CD4-positive, alpha-beta T cell (primary cell): ENCODE data around the gene LAX1. TPM values are rescaled to one million over a fixed set of nuclear protein-coding genes. Genes with fewer than 3 reads are reported as not detected.

Source experiments
- ATAC-seq: fragments of 200-7000 bp; cut with Tn5 transposase; one replicate; pipeline ENCODE4 v1.10.0; 2022; ENCODE audit warnings: mild to moderate bottlenecking; ENCODE audit not compliant: poor library complexity
- CTCF ChIA-PET: fragments of 350-600 bp; sonication (Branson Sonifier 250); formaldehyde crosslinking; loops from one replicate; lab custom pipeline; 2021; ENCODE audit warnings: antibody characterized with exemption, inconsistent platforms; lab: Charles Lee
- POLR2A ChIA-PET: fragments of 350-600 bp; sonication (Branson Sonifier 250); formaldehyde crosslinking; loops from one replicate; lab custom pipeline; 2021; ENCODE audit warnings: antibody characterized with exemption, inconsistent platforms; lab: Charles Lee
- DNase-seq, 14 experiments: peaks; one replicate each; pipeline ENCODE4 v3.0.0-alpha.2; 2013 to 2020; ENCODE audit warnings: mixed read lengths in 2 of 14
- H3K27ac ChIP-seq, 2 donors: one replicate each; pipeline versions ENCODE4 v1.5.1 to v1.7.0; 2013; ENCODE audit warnings: low read length in 2 of 2, low read depth in 1 of 2, mild to moderate bottlenecking in 1 of 2
- H3K27me3 ChIP-seq, 2 experiments: 1 replicate in 1 of 2; 2 replicates in 1 of 2; pipeline versions ENCODE4 v1.6.1 to v1.7.0; 2013; ENCODE audit warnings: low read length in 2 of 2, control low read depth in 1 of 2, mild to moderate bottlenecking in 1 of 2, moderate library complexity in 1 of 2; ENCODE audit not compliant: insufficient read depth in 2 of 2, control insufficient read depth in 1 of 2
- H3K36me3 ChIP-seq: one replicate; pipeline ENCODE4 v1.6.1; 2013; ENCODE audit warnings: low read length, control low read depth; ENCODE audit not compliant: insufficient read depth
- H3K4me1 ChIP-seq: one replicate; pipeline ENCODE4 v1.6.1; 2013; ENCODE audit warnings: low read length, control low read depth; ENCODE audit not compliant: insufficient read depth
- H3K4me3 ChIP-seq: one replicate; pipeline ENCODE4 v1.5.1; 2013; ENCODE audit warnings: mild to moderate bottlenecking, low read length, moderate library complexity
- H3K9me3 ChIP-seq, 2 experiments: 1 replicate in 1 of 2; 2 replicates in 1 of 2; pipeline versions ENCODE4 v1.6.1 to v1.7.0; 2013; ENCODE audit warnings: low read length in 2 of 2, mild to moderate bottlenecking in 2 of 2, control low read depth in 1 of 2, moderate library complexity in 1 of 2; ENCODE audit not compliant: control insufficient read depth in 1 of 2, insufficient read depth in 1 of 2
- H3K27ac Mint-ChIP-seq: one replicate; pipeline ENCODE4 v1.8.0; 2020; ENCODE audit warnings: mixed read lengths
- H3K27me3 Mint-ChIP-seq: one replicate; pipeline ENCODE4 v1.8.0; 2021; ENCODE audit warnings: mixed read lengths
- H3K36me3 Mint-ChIP-seq: one replicate; pipeline ENCODE4 v1.8.0; 2021; ENCODE audit warnings: low read depth, mixed read lengths
- H3K4me1 Mint-ChIP-seq: one replicate; pipeline ENCODE4 v1.8.0; 2021; ENCODE audit warnings: low read depth, mixed read lengths
- H3K4me3 Mint-ChIP-seq: one replicate; pipeline ENCODE4 v1.8.0; 2020; ENCODE audit warnings: mild to moderate bottlenecking, mixed read lengths
- H3K9me3 Mint-ChIP-seq: one replicate; pipeline ENCODE4 v1.8.0; 2020; ENCODE audit warnings: mixed read lengths
- intact Hi-C, 2 experiments: fragments of 100-400 bp; cut with DNase I in 1 of 2; cut with micrococcal nuclease in 1 of 2; formaldehyde crosslinking; loops; one replicate each; pipeline versions ENCODE4 v1.15.1 to v1.9.0; 2023 to 2025; cut with DNase I, micrococcal nuclease
- polyA plus RNA-seq, 2 donors: library from polyadenylated mRNA; unstranded; fragments of 120-200 nt; gene quantifications; one replicate each; pipeline ENCODE4 v1.2.1, GENCODE V29; 2013
- total RNA-seq, 174 experiments: library from RNA in 2 of 174; stranded (reverse) in 2 of 174; gene quantifications; one replicate each; pipeline ENCODE4 v1.2.3 and lab custom pipeline; 2021 to 2026
- TF ChIP-seq, protein P1 (sequence below): fragments of 200-600 bp; IDR thresholded peaks from one replicate; pipeline ENCODE4 v1.8.0; 2022; ENCODE audit warnings: antibody characterized with exemption, mild to moderate bottlenecking

Gene LAX1, protein sequence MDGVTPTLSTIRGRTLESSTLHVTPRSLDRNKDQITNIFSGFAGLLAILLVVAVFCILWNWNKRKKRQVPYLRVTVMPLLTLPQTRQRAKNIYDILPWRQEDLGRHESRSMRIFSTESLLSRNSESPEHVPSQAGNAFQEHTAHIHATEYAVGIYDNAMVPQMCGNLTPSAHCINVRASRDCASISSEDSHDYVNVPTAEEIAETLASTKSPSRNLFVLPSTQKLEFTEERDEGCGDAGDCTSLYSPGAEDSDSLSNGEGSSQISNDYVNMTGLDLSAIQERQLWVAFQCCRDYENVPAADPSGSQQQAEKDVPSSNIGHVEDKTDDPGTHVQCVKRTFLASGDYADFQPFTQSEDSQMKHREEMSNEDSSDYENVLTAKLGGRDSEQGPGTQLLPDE
- total RNA-seq (10 to 100 TPM; 16.6 to 18.3 TPM), total RNA-seq (lab: John Stamatoyannopoulos, UW) (25.6 to 145 (median 62.0) reads per million in 172 experiments)
- 31.0 TPM for polyA plus RNA-seq (2013, experiment 1 of 2)
- 32.9 TPM for polyA plus RNA-seq (2013, experiment 2 of 2)

DNA sequence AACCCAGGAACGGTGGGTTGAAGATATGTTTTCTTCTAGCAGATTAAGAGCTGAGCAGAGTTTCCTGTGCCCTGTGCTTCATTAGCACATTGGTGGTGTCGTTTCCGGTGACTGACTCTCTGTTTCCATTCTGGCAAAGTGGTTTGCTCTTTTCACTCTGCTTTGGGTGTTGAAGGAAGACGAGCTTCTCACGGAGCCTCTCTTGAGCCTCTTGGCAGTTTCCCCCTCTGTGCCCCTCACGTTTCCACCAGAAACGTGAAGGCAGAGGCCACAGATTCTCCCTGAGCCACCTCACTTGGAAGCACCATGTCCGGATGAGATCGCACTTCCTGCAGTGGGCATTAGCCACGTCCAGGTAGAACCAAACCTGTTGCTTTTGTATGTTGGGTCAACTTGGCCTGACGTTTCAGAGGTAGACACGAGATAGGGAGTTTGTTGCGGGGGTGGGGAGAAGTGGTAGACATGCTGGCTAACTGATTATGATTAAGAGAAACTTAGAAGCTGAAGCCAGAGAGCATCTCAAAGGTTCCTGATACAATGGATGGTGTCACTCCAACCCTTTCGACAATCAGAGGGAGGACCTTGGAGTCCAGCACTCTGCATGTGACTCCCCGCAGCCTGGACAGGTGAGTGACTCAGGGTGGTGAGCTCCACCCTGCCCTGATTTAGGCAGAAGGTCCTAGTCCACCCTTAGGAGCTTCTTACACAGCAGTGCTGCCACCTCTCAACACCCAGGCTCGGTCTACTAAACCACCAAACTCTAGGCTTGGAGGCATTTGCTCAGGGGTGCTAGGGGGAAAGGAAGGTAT lies at the start of gene LAX1:
LAX1 (plus strand) TSS at position 155 of the 809 bp plus-strand sequence; CDS start at position 538, 383 bp downstream.
- POLR2A ChIA-PET = interaction anchor here (0.6 to 3.4 kb wide), 39 partner anchors 9 to 475 kb away, joined by 3 to 48 read pairs (median 4); partner anchors contain the start of genes ATP2B4 and ETNK2

DNA sequence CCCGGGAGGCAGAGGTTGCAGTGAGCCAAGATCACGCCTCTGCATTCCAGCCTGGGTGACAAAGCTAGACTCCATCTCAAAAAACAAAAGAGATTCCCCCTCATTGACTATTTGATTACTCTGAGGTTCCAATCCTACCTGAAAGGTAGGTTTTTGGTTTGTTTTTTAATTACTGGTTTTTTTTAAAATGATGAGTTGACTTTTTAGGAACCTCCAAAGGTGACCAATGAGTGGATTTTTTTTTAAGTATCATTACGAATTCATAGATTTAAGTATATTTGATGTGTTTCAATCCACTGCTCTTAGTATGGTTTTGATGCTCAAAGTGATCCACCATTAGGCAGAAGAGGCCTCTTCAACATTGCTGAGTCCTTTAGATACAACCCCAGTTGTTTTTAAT lies 47.9 kb upstream of the LAX1 start:
- Mint-ChIP-seq H3K9me3 (no peaks in the 10 kb centered on the region), H3K27ac (no peak overlapping the region), H3K4me3 (no peak overlapping the region), H3K4me1 (no peaks in the 10 kb centered on the region), H3K27me3 (no peaks in the 10 kb centered on the region), H3K36me3 (peaks cover 80% of the 10 kb centered on the region)
- H3K27me3 ChIP-seq = no peaks in the 10 kb centered on the region
- intact Hi-C loops = no loop called here
- no peaks in the 10 kb centered on the region for H3K9me3 ChIP-seq
- DNase-seq = no peak
- ATAC-seq = no peak
- H3K36me3 ChIP-seq = peaks cover 85% of the 10 kb centered on the region
- TF ChIP-seq, protein P1, sequence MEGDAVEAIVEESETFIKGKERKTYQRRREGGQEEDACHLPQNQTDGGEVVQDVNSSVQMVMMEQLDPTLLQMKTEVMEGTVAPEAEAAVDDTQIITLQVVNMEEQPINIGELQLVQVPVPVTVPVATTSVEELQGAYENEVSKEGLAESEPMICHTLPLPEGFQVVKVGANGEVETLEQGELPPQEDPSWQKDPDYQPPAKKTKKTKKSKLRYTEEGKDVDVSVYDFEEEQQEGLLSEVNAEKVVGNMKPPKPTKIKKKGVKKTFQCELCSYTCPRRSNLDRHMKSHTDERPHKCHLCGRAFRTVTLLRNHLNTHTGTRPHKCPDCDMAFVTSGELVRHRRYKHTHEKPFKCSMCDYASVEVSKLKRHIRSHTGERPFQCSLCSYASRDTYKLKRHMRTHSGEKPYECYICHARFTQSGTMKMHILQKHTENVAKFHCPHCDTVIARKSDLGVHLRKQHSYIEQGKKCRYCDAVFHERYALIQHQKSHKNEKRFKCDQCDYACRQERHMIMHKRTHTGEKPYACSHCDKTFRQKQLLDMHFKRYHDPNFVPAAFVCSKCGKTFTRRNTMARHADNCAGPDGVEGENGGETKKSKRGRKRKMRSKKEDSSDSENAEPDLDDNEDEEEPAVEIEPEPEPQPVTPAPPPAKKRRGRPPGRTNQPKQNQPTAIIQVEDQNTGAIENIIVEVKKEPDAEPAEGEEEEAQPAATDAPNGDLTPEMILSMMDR = no peak
- no peak overlapping the region for H3K4me3 ChIP-seq
- POLR2A ChIA-PET = no interaction called here
- CTCF ChIA-PET = no interaction called here
- H3K4me1 ChIP-seq = no peaks in the 10 kb centered on the region
- no peak overlapping the region for H3K27ac ChIP-seq

More for the DNA sequence above, at the start of gene LAX1:
- H3K4me3 Mint-ChIP-seq = peak within 1 kb of the TSS; percentile 98
- Histone ChIP-seq H3K27me3 (no peaks in the 10 kb centered on the region), H3K4me1 (peaks cover 63% of the 10 kb centered on the region), H3K4me3 (peak within 1 kb of the TSS; percentile 92), H3K36me3 (peaks cover 10% of the 10 kb centered on the region), H3K9me3 (no peaks in the 10 kb centered on the region), H3K27ac (peak within 1 kb of the TSS; percentile 74 to 92)
- H3K36me3 Mint-ChIP-seq = peaks cover 39% of the 10 kb centered on the region
- no peaks in the 10 kb centered on the region for H3K27me3 Mint-ChIP-seq
- intact Hi-C loops = loop anchor here (1.0 to 10.0 kb wide), 6 partner anchors 30 to 630 kb away; partner anchors contain the start of genes ATP2B4 (in 2 of the 2), ZBED6 (in 1 of the 2) and ZC3H11A (in 1 of the 2)
- H3K4me1 Mint-ChIP-seq = peaks cover 66% of the 10 kb centered on the region
- ATAC-seq = peak; percentile 90
- DNase-seq = peak; percentile 44 to 94 (median 68)
- peak within 1 kb of the TSS; percentile 97 for H3K27ac Mint-ChIP-seq
- TF ChIP-seq, protein P1 = no peak
- CTCF ChIA-PET = interaction anchor here (0.5 to 2.0 kb wide), 12 partner anchors 12 to 498 kb away, joined by 3 to 10 read pairs (median 4); no protein-coding TSS in a partner anchor
- H3K9me3 Mint-ChIP-seq = no peaks in the 10 kb centered on the region

DNA sequence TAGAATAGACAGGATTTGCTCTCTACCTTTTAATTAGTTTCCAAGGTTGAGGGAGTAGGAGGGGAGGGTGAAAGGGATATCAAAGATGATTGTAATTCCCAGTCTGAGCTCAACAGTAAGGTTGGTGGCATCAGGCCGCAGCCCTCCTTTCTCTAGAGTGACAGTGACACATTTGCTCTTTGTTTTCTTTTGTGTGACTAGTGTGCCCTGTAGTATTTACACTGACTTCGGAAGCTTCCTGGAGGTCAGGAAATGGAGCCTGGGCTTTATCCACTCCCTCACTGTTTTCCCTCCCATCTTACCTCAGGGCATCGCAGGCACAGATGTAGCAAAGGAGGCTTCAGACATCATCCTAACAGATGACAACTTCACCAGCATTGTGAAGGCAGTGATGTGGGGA lies 44.7 kb upstream of the LAX1 start:
- H3K36me3 ChIP-seq = peaks cover 80% of the 10 kb centered on the region
- no peaks in the 10 kb centered on the region for H3K27me3 Mint-ChIP-seq
- ATAC-seq (no peak), DNase-seq (no peak)
- no peaks in the 10 kb centered on the region for H3K4me1 ChIP-seq
- intact Hi-C loops = no loop called here
- ChIA-PET POLR2A (interaction anchor here (0.8 kb wide), 1 partner anchor 45 kb away, joined by 3 read pairs; the partner anchor contains the start of gene LAX1), CTCF (interaction anchor here (1.3 kb wide), 1 partner anchor 95 kb away, joined by 5 read pairs; no protein-coding TSS in a partner anchor)
- no peak overlapping the region for H3K27ac ChIP-seq
- H3K27me3 ChIP-seq = no peaks in the 10 kb centered on the region
- no peaks in the 10 kb centered on the region for H3K4me1 Mint-ChIP-seq
- H3K36me3 Mint-ChIP-seq = peaks cover 76% of the 10 kb centered on the region
- no peak overlapping the region for H3K4me3 ChIP-seq
- TF ChIP-seq, protein P1 = no peak
- no peak overlapping the region for H3K4me3 Mint-ChIP-seq
- H3K9me3 ChIP-seq = no peaks in the 10 kb centered on the region
- H3K27ac Mint-ChIP-seq = no peak overlapping the region
- no peaks in the 10 kb centered on the region for H3K9me3 Mint-ChIP-seq
